HL-60 (cell line): ENCODE measurements around the gene TSHZ1.
A peak's percentile ranks its signal among the peaks of the same experiment; 100 is the strongest.

ENCODE experiments used
- DNase-seq, 2 experiments: peaks; one replicate each; pipeline ENCODE4 v3.0.0-alpha.2; 2010 to 2020; ENCODE audit warnings: low read depth in 1 of 2, low spot score in 1 of 2
- H3K27ac ChIP-seq: fragments of 250-450 bp; sonication (Bioruptor Pico); replicated peaks from 2 replicates; pipeline ENCODE4 v1.5.1; 2020; ENCODE audit warnings: mild to moderate bottlenecking, moderate library complexity
- H3K27me3 ChIP-seq: fragments of 250-450 bp; sonication (Bioruptor Pico); 2 replicates; pipeline ENCODE4 v1.5.1; 2021; ENCODE audit warnings: mild to moderate bottlenecking, moderate library complexity; ENCODE audit not compliant: insufficient read depth, poor library complexity, severe bottlenecking
- H3K4me3 ChIP-seq: replicated peaks from 2 replicates; pipeline ENCODE4 v1.5.1; 2011; ENCODE audit warnings: mild to moderate bottlenecking, control low read depth, low read length; ENCODE audit not compliant: insufficient read depth
- CTCF ChIP-seq: IDR thresholded peaks from one replicate; pipeline ENCODE4 v1.5.1; 2011; ENCODE audit warnings: low read length, control low read depth, inconsistent platforms; ENCODE audit not compliant: insufficient read depth
- GABPA ChIP-seq: IDR thresholded peaks from 2 replicates; pipeline ENCODE4 v1.6.1; 2012; ENCODE audit warnings: low read depth
- POLR2AphosphoS5 ChIP-seq: IDR thresholded peaks from 2 replicates; pipeline ENCODE4 v1.6.1; 2012; ENCODE audit warnings: low read depth
- SPI1 ChIP-seq: IDR thresholded peaks from 2 replicates; pipeline ENCODE4 v1.6.1; 2012; ENCODE audit warnings: low read depth, mild to moderate bottlenecking, borderline replicate concordance
- TF ChIP-seq, protein P1 (sequence below): IDR thresholded peaks from 2 replicates; pipeline ENCODE4 v1.6.1; 2012; ENCODE audit warnings: low read depth; ENCODE audit not compliant: insufficient replicate concordance

TSHZ1 gene

DNA sequence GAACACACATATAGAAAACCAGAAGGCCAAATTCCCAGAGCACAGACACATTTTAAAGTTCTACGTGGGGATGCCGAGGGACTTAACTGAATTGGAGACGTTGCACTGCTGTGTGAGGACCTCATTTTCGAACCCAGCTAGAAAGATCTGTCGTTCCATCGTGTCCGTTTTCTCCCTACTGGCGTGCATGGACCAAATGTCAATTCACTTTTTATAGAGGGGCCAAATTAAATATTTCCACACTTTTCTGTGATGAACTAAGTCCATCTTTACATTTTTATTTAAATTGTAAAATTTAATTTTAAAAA is 692 bp upstream of the TSHZ1 start:
- peak overlapping the region; percentile 94 for H3K27ac ChIP-seq
- TF ChIP-seq, protein P1, sequence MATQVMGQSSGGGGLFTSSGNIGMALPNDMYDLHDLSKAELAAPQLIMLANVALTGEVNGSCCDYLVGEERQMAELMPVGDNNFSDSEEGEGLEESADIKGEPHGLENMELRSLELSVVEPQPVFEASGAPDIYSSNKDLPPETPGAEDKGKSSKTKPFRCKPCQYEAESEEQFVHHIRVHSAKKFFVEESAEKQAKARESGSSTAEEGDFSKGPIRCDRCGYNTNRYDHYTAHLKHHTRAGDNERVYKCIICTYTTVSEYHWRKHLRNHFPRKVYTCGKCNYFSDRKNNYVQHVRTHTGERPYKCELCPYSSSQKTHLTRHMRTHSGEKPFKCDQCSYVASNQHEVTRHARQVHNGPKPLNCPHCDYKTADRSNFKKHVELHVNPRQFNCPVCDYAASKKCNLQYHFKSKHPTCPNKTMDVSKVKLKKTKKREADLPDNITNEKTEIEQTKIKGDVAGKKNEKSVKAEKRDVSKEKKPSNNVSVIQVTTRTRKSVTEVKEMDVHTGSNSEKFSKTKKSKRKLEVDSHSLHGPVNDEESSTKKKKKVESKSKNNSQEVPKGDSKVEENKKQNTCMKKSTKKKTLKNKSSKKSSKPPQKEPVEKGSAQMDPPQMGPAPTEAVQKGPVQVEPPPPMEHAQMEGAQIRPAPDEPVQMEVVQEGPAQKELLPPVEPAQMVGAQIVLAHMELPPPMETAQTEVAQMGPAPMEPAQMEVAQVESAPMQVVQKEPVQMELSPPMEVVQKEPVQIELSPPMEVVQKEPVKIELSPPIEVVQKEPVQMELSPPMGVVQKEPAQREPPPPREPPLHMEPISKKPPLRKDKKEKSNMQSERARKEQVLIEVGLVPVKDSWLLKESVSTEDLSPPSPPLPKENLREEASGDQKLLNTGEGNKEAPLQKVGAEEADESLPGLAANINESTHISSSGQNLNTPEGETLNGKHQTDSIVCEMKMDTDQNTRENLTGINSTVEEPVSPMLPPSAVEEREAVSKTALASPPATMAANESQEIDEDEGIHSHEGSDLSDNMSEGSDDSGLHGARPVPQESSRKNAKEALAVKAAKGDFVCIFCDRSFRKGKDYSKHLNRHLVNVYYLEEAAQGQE, result no peak
- no peak; the same call in 1 of the 2 replicates for TF ChIP-seq POLR2AphosphoS5
- no peak for TF ChIP-seq GABPA
- TF ChIP-seq SPI1, result no peak
- no peak for TF ChIP-seq CTCF
- DNase-seq, result no peak
- no peaks in the 10 kb centered on the region for H3K27me3 ChIP-seq
- peak overlapping the region; percentile 90 for H3K4me3 ChIP-seq

DNA sequence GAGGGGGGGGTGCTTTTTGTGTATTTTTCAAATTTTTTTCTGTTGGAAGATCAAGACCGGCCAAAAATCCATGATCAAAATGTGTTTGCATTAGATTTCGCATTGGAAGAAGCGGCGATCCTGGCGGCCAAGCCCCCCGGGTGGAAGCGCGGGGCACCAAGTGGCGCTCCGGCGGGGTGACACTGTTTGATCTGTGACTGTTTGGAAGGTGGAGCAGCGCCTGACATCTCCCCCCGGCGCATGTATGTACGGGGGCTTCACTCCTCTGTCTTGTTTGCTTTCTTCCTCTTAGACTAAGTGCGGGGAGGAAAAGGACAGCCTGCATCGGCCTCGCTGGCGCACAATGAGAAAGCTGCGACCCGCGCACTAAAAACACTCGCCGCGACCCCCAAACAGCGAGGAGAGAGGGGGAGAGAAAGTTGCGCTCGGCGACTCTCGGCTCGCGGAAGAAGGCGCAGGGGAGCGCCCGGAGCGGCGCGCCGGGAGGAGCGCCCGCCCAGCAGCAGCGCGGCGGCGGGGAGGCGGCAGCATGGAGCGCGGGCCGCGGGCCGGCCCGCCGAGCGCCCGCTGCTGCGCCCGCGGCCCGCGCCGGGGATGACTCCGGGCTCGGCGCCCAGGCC is 515 bp downstream of the TSHZ1 start:
- DNase-seq, result peak in 1 of 2 experiments; percentile 35
- peak overlapping the region; percentile 90 for H3K4me3 ChIP-seq
- H3K27ac ChIP-seq, result peak overlapping the region; percentile 94
- TF ChIP-seq, protein P1, result peak; percentile 29
- TF ChIP-seq POLR2AphosphoS5 (peak; percentile 0; the same call in 1 of the 2 replicates), SPI1 (no peak)
- no peaks in the 10 kb centered on the region for H3K27me3 ChIP-seq

- peak overlapping the region; percentile 75 for H3K27ac ChIP-seq
- peak overlapping the region; percentile 85 for H3K4me3 ChIP-seq
- TF ChIP-seq, protein P1, result no peak
- no peak for TF ChIP-seq POLR2AphosphoS5
- H3K27me3 ChIP-seq, result no peaks in the 10 kb centered on the region
- no peak for DNase-seq
Observed at GRCh38 chr18:75211626-75211952, 992 bp downstream of the TSHZ1 start.

DNA sequence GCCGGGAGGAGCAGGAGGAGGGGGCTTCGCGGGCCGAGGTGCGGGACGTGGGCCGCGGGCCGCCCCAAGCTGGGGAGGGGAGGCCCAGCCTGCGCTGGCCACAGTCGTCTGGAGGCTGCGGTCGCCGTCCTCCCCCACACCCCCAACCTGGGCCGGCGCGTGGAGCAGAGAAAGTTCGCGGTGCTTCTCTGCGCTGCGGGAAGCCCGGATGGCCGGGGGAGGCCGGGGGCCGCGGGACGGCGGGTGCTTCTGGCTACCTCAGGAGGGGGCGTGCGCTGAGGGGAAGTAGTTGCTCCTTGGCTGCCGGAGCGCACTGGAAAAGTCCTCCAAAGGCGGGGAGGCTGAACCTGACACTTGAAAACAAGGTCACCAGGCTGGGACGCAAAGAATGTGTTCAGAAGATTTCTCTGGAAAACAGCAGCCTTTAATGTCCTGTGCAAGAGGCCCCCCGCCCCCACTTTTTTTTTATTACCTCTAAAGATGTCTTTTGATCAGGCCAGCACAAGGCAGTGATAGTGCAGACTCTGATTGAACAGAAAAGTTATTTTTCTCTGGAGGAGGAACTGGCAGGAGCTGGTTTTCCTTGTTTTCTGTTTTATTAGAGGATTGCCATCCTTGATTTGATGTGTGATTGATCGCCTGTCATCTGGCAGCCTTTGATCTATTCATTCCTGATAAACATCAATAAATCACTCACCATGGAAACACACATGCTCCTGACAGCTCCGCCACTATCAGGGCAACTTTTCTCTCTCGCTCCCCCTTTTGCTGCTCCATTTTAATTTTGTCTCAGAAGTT is 1.6 kb downstream of the TSHZ1 start:
- Histone ChIP-seq H3K27ac (peak overlapping the region; percentile 75), H3K4me3 (peak overlapping the region; percentile 85)

More for the DNA sequence above, 1.6 kb downstream of the TSHZ1 start:
- no peaks in the 10 kb centered on the region for H3K27me3 ChIP-seq
- no peak for TF ChIP-seq CTCF
- TF ChIP-seq SPI1, result peak; percentile 31; the same call in 1 of the 2 replicates
- TF ChIP-seq POLR2AphosphoS5, result peak; percentile 42; the same call in 1 of the 2 replicates
- DNase-seq, result peak in 1 of 2 experiments; percentile 70
